ENCODE measurements around the gene ATP6AP2. TPM values are rescaled to one million over a fixed set of nuclear protein-coding genes. Genes with fewer than 3 reads are reported as not detected.

ATP6AP2 gene
- total RNA-seq, 1 donor from 2014 or later = 85.7 TPM

GRCh38 chrX:40539214-40540142, 41.3 kb upstream of the ATP6AP2 start:
- intact Hi-C loops (cut with DNase I) = no loop called here
- Histone ChIP-seq H3K4me3 (no peak overlapping the region), H3K4me1 (peaks cover 8% of the 10 kb centered on the region), H3K9me3 (no peaks in the 10 kb centered on the region), H3K27ac (peak overlapping the region; percentile 1), H3K36me3 (no peaks in the 10 kb centered on the region), H3K27me3 (no peaks in the 10 kb centered on the region)
- TF ChIP-seq POLR2A (IDR thresholded peaks at IDR 0.05) = no peak
- TF ChIP-seq, protein P1, sequence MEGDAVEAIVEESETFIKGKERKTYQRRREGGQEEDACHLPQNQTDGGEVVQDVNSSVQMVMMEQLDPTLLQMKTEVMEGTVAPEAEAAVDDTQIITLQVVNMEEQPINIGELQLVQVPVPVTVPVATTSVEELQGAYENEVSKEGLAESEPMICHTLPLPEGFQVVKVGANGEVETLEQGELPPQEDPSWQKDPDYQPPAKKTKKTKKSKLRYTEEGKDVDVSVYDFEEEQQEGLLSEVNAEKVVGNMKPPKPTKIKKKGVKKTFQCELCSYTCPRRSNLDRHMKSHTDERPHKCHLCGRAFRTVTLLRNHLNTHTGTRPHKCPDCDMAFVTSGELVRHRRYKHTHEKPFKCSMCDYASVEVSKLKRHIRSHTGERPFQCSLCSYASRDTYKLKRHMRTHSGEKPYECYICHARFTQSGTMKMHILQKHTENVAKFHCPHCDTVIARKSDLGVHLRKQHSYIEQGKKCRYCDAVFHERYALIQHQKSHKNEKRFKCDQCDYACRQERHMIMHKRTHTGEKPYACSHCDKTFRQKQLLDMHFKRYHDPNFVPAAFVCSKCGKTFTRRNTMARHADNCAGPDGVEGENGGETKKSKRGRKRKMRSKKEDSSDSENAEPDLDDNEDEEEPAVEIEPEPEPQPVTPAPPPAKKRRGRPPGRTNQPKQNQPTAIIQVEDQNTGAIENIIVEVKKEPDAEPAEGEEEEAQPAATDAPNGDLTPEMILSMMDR (IDR thresholded peaks at IDR 0.05) = no peak
- TF ChIP-seq POLR2AphosphoS5 (IDR thresholded peaks at IDR 0.05; ENCODE audit: insufficient read depth in 1 of 2, low read depth in 1 of 2) = no peak
- DNase-seq (ENCODE audit: extremely low spot score in 2 of 2) = no peak

DNA sequence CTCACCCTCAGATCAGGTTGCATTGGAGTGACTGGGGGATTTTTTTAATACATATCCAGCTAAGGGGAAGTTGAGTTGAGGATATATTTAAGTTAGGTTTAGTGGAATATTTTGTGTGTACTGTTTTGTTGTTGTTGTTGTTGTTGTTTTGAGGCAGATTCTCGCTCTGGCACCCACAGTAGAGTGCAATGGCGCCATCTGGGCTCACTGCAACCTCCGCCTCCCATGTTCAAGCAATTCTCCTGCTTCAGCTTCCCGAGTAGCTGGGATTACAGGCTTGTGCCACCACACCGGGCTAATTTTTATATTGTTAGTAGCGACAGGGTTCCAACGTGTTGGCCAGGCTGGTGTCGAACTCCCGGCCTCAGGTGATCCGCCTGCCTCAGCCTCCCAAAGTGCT, 38.6 kb upstream of the ATP6AP2 start:
- Histone ChIP-seq H3K9me3 (no peaks in the 10 kb centered on the region), H3K27me3 (no peaks in the 10 kb centered on the region), H3K4me1 (peaks cover 8% of the 10 kb centered on the region), H3K4me3 (no peak overlapping the region), H3K27ac (no peak overlapping the region), H3K36me3 (no peaks in the 10 kb centered on the region)
- intact Hi-C loops (cut with DNase I) = no loop called here
- DNase-seq (ENCODE audit: extremely low spot score in 2 of 2) = no peak
- TF ChIP-seq POLR2AphosphoS5 (IDR thresholded peaks at IDR 0.05; ENCODE audit: insufficient read depth in 1 of 2, low read depth in 1 of 2) (no peak), POLR2A (IDR thresholded peaks at IDR 0.05) (no peak)
- TF ChIP-seq, protein P1 (IDR thresholded peaks at IDR 0.05) = no peak

GRCh38 chrX:40542972-40543371, 37.8 kb upstream of the ATP6AP2 start:
- Histone ChIP-seq H3K4me1 (peaks cover 8% of the 10 kb centered on the region), H3K36me3 (no peaks in the 10 kb centered on the region), H3K27ac (no peak overlapping the region), H3K9me3 (no peaks in the 10 kb centered on the region), H3K27me3 (no peaks in the 10 kb centered on the region), H3K4me3 (no peak overlapping the region)
- no peak for DNase-seq (ENCODE audit: extremely low spot score in 2 of 2)
- intact Hi-C loops (cut with DNase I) = no loop called here
- TF ChIP-seq POLR2AphosphoS5 (IDR thresholded peaks at IDR 0.05; ENCODE audit: insufficient read depth in 1 of 2, low read depth in 1 of 2) = no peak

DNA sequence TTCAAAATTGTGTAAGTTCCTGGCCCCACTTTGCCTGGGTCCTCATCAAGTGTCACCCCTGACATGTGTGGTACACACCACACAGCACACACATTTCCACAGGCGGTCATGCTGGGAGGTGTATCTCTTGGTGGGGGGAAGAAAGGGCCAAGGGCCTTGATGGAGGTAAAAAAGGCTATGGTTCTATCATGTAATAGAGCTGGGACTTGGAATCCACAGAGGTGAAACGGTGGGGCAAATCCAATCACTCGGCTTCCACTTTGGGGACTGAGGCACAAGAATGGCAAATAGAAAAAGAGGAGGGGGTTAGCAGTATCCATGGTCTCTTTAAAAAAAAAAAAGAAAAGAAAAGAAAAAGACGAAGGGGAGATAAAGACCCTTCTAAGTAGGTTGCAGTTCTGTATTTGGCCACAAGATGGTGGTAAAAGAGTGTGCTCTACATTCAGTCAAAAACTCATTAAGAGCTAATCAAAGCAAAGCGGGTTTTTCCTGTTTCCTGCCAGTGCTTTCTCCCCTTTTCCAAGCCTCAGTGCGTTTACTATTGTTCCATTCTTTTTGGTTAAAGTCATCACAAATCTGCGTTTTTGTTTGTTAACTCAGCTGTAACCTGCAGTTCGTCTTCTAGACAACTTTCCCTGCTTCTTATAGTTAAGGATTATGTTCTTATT, 37.0 kb upstream of the ATP6AP2 start:
- intact Hi-C loops (cut with DNase I) = no loop called here
- Histone ChIP-seq H3K4me3 (no peak overlapping the region), H3K27me3 (no peaks in the 10 kb centered on the region), H3K4me1 (peaks cover 8% of the 10 kb centered on the region), H3K27ac (no peak overlapping the region), H3K9me3 (no peaks in the 10 kb centered on the region), H3K36me3 (no peaks in the 10 kb centered on the region)
- TF ChIP-seq, protein P1 (IDR thresholded peaks at IDR 0.05) = peak; percentile 75 to 80 (median 76)
- peak in 1 of 2 donors; percentile 60 for TF ChIP-seq POLR2AphosphoS5 (IDR thresholded peaks at IDR 0.05; ENCODE audit: insufficient read depth in 1 of 2, low read depth in 1 of 2)
- no peak for TF ChIP-seq POLR2A (IDR thresholded peaks at IDR 0.05)
- no peak for DNase-seq (ENCODE audit: extremely low spot score in 2 of 2)

DNA sequence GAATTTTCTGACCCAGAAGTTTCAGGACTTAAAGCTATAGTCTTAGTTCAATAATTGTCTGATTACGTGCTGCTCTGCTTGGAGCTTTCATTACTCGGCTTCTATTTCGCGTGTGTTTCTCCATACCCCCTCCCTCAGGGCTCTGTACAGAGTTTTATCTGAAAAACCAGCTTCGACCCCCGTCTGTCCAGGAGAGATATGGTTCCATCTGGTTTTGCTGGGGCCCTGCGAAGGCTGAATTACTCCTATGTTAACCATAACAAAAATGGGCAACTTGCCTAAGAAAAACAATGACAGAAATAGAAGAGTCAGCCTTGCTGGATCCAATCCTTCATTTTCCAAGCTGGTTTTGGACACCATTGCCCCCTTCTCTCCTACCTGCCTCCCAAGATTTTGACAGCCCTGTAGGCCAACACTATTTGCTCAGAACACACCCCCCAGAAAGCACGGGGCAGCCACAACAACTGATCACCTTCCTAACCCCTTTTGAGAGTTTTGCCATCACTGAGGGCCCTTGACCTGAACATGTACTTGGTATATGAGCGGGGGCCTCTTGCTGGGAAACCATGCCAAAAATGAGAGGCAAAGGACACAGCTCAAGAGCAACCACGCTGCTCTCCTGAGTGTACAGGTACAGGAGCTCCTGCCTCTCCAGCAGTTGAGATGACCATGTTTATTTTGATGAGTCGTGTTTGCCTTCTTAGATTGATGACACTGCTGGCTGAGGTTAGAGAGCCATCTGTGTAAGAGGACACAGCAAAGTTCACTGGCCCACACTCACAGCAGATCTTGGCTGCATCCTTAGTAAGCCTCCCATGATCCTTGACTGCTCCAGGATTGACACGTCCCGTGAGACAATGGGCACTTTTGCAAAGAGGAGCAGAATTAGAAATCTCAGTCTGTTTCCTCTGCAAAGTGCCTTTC, 36.2 kb upstream of the ATP6AP2 start:
- no peaks in the 10 kb centered on the region for H3K27me3 ChIP-seq
- no peak for DNase-seq (ENCODE audit: extremely low spot score in 2 of 2)
- no peak for TF ChIP-seq POLR2A (IDR thresholded peaks at IDR 0.05)
- TF ChIP-seq POLR2AphosphoS5 (IDR thresholded peaks at IDR 0.05; ENCODE audit: insufficient read depth in 1 of 2, low read depth in 1 of 2) = no peak
- TF ChIP-seq, protein P1 (IDR thresholded peaks at IDR 0.05) = no peak
- no peaks in the 10 kb centered on the region for H3K9me3 ChIP-seq
- no peaks in the 10 kb centered on the region for H3K36me3 ChIP-seq
- no peaks in the 10 kb centered on the region for H3K4me1 ChIP-seq
- H3K4me3 ChIP-seq = no peak overlapping the region
- no peak overlapping the region for H3K27ac ChIP-seq
- intact Hi-C loops (cut with DNase I) = no loop called here
